ENCODE data around the gene BDH2.

DNA sequence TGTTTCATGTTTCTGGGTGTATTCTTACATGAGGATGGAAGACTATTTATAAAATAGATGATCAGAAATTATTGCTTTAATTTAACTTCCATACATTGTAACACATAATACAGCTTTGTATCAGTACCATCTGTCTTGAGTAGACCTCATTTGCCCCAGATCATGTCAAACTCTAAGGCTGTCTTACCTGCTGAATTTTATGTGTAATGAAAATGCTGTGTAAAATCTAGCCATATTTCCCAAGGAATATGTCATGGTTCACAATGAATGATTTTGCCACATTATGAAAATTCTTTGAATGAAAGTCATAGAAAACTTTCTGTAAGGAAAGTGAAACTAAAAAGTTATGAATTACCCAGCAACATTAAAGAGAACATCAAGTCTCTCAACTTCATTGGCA, 7.4 kb downstream of the BDH2 start:
- TF ChIP-seq HOXB13 (CRISPR knock-in tag; IDR thresholded peaks at IDR 0.05; ENCODE audit: low read depth), result no peak
- TF ChIP-seq MAZ (IDR thresholded peaks at IDR 0.05; ENCODE audit: borderline replicate concordance, low read depth, low read length), result no peak
- no peak for TF ChIP-seq POLR2A (IDR thresholded peaks at IDR 0.05; ENCODE audit: low read length)
- no peak for TF ChIP-seq CTCF (IDR thresholded peaks at IDR 0.05)
- TF ChIP-seq JUN (IDR thresholded peaks at IDR 0.05), result no peak
- TF ChIP-seq MAFK (IDR thresholded peaks at IDR 0.05; ENCODE audit: partially characterized antibody), result no peak
- no peak for TF ChIP-seq HOXA7 (CRISPR knock-in tag; IDR thresholded peaks at IDR 0.05)
- TF ChIP-seq, protein P1, sequence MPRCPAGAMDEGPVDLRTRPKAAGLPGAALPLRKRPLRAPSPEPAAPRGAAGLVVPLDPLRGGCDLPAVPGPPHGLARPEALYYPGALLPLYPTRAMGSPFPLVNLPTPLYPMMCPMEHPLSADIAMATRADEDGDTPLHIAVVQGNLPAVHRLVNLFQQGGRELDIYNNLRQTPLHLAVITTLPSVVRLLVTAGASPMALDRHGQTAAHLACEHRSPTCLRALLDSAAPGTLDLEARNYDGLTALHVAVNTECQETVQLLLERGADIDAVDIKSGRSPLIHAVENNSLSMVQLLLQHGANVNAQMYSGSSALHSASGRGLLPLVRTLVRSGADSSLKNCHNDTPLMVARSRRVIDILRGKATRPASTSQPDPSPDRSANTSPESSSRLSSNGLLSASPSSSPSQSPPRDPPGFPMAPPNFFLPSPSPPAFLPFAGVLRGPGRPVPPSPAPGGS (IDR thresholded peaks at IDR 0.05), result no peak
- TF ChIP-seq CBX2 (IDR thresholded peaks at IDR 0.05; ENCODE audit: borderline replicate concordance, low read depth), result no peak
- no peak for TF ChIP-seq NR3C1 (IDR thresholded peaks at IDR 0.05)

All from A549 (cell line).